Natural killer cell treated with Interleukin-12 subunit alpha and Interleukin-12 subunit beta and Interleukin-15 and Interleukin-18, amount 100 ng/mL, for 72 hours (primary cell): ENCODE data around the gene STK39. TPM values are rescaled to one million over a fixed set of nuclear protein-coding genes. Genes with fewer than 3 reads are reported as not detected.
A peak's percentile ranks its signal among the peaks of the same experiment; 100 is the strongest.

Source experiments
- ATAC-seq, 2 donors: fragments of 150-1000 bp; cut with Tn5 transposase in 1 of 2; sonication (Bioruptor Pico), chemical (Tn5 transposase) in 1 of 2; 2 replicates each; pipeline ENCODE4 v1.10.0; 2021
- DNase-seq: peaks from one replicate; pipeline ENCODE4 v3.0.0; 2022; ENCODE audit warnings: low spot score
- H3K27ac Mint-ChIP-seq, 2 donors: 1 replicate in 1 of 2; 2 replicates in 1 of 2; pipeline ENCODE4 v1.8.0; 2022; ENCODE audit warnings: mixed read lengths in 2 of 2, mild to moderate bottlenecking in 1 of 2, moderate library complexity in 1 of 2
- H3K27me3 Mint-ChIP-seq, 2 donors: 1 replicate in 1 of 2; 2 replicates in 1 of 2; pipeline ENCODE4 v1.8.0; 2022; ENCODE audit warnings: mixed read lengths in 2 of 2
- H3K36me3 Mint-ChIP-seq: one replicate; pipeline ENCODE4 v1.8.0; 2022; ENCODE audit warnings: mixed read lengths
- H3K4me1 Mint-ChIP-seq, 2 donors: 1 replicate in 1 of 2; 2 replicates in 1 of 2; pipeline ENCODE4 v1.8.0; 2022; ENCODE audit warnings: low read depth in 2 of 2, mixed read lengths in 2 of 2, mild to moderate bottlenecking in 1 of 2
- H3K4me3 Mint-ChIP-seq: one replicate; pipeline ENCODE4 v1.8.0; 2022; ENCODE audit warnings: mixed read lengths
- H3K9me3 Mint-ChIP-seq: 2 replicates; pipeline ENCODE4 v1.8.0; 2022; ENCODE audit warnings: mixed read lengths
- total RNA-seq, 2 donors: library from RNA; stranded (reverse); gene quantifications; one replicate each; pipeline ENCODE4 v1.2.3, GENCODE V29; 2022

Gene STK39
- total RNA-seq, 2 donors from 2014 or later = 39.1 to 52.0 TPM

- Mint-ChIP-seq H3K27me3 (no peaks in the 10 kb centered on the region), H3K27ac (no peak overlapping the region), H3K4me3 (no peak overlapping the region), H3K4me1 (peaks cover 16 to 17% of the 10 kb centered on the region in 2 donors), H3K36me3 (peaks cover 16% of the 10 kb centered on the region), H3K9me3 (no peaks in the 10 kb centered on the region)
- DNase-seq = no peak
- ATAC-seq = no peak
Observed at GRCh38 chr2:167960089-167960747, 287.2 kb downstream of the STK39 start.

- ATAC-seq = peak in 1 of 2 donors; percentile 74
- Mint-ChIP-seq H3K4me3 (peak overlapping the region; percentile 21), H3K9me3 (no peaks in the 10 kb centered on the region), H3K4me1 (peaks cover 10 to 12% of the 10 kb centered on the region in 2 donors), H3K27ac (peak overlapping the region; percentile 7 to 54), H3K36me3 (peaks cover 3% of the 10 kb centered on the region), H3K27me3 (no peaks in the 10 kb centered on the region)
- DNase-seq = no peak
Observed at GRCh38 chr2:167957662-167958061, 289.7 kb downstream of the STK39 start.

GRCh38 chr2:167955264-167955906 lies 292.0 kb downstream of the STK39 start:
- ATAC-seq (no peak), DNase-seq (no peak)
- H3K4me3 Mint-ChIP-seq = no peak overlapping the region
- no peaks in the 10 kb centered on the region for H3K9me3 Mint-ChIP-seq
- H3K36me3 Mint-ChIP-seq = no peaks in the 10 kb centered on the region
- H3K27ac Mint-ChIP-seq = no peak overlapping the region
- peaks cover 10% of the 10 kb centered on the region in 2 donors for H3K4me1 Mint-ChIP-seq
- H3K27me3 Mint-ChIP-seq = no peaks in the 10 kb centered on the region

GRCh38 chr2:167954495-167954894 lies 292.9 kb downstream of the STK39 start:
- H3K9me3 Mint-ChIP-seq = no peaks in the 10 kb centered on the region
- peaks cover 10% of the 10 kb centered on the region in 2 donors for H3K4me1 Mint-ChIP-seq
- H3K27me3 Mint-ChIP-seq = no peaks in the 10 kb centered on the region
- no peak for DNase-seq
- H3K4me3 Mint-ChIP-seq = no peak overlapping the region
- no peaks in the 10 kb centered on the region for H3K36me3 Mint-ChIP-seq
- ATAC-seq = no peak
- no peak overlapping the region for H3K27ac Mint-ChIP-seq

GRCh38 chr2:167953776-167954175 lies 293.6 kb downstream of the STK39 start:
- no peak for ATAC-seq
- Mint-ChIP-seq H3K4me3 (no peak overlapping the region), H3K4me1 (peaks cover 9% of the 10 kb centered on the region in 2 donors), H3K27me3 (no peaks in the 10 kb centered on the region), H3K27ac (no peak overlapping the region), H3K9me3 (peaks cover 3% of the 10 kb centered on the region), H3K36me3 (no peaks in the 10 kb centered on the region)
- DNase-seq = no peak

GRCh38 chr2:167950571-167950970 lies 296.8 kb downstream of the STK39 start:
- H3K36me3 Mint-ChIP-seq = no peaks in the 10 kb centered on the region
- no peak overlapping the region for H3K4me3 Mint-ChIP-seq
- DNase-seq (no peak), ATAC-seq (no peak)
- no peaks in the 10 kb centered on the region for H3K27me3 Mint-ChIP-seq
- no peak overlapping the region for H3K27ac Mint-ChIP-seq
- H3K4me1 Mint-ChIP-seq = peaks cover 0 to 3% of the 10 kb centered on the region in 2 donors
- peaks cover 6% of the 10 kb centered on the region for H3K9me3 Mint-ChIP-seq

GRCh38 chr2:167946441-167946841 lies 301.0 kb downstream of the STK39 start:
- Mint-ChIP-seq H3K27ac (no peak overlapping the region), H3K4me1 (peaks cover 0 to 3% of the 10 kb centered on the region in 2 donors), H3K36me3 (no peaks in the 10 kb centered on the region), H3K27me3 (peaks cover 4 to 6% of the 10 kb centered on the region in 2 donors), H3K4me3 (no peak overlapping the region), H3K9me3 (peaks cover 6% of the 10 kb centered on the region)
- DNase-seq = no peak
- no peak for ATAC-seq

- H3K36me3 Mint-ChIP-seq = no peaks in the 10 kb centered on the region
- no peak overlapping the region for H3K27ac Mint-ChIP-seq
- H3K9me3 Mint-ChIP-seq = peaks cover 6% of the 10 kb centered on the region
- ATAC-seq (no peak), DNase-seq (no peak)
- no peak overlapping the region for H3K4me3 Mint-ChIP-seq
- peaks cover 0 to 3% of the 10 kb centered on the region in 2 donors for H3K4me1 Mint-ChIP-seq
- H3K27me3 Mint-ChIP-seq = peaks cover 5 to 10% of the 10 kb centered on the region in 2 donors
Observed at GRCh38 chr2:167945660-167946368, 301.6 kb downstream of the STK39 start.

- H3K4me3 Mint-ChIP-seq = no peak overlapping the region
- peaks cover 5 to 10% of the 10 kb centered on the region in 2 donors for H3K27me3 Mint-ChIP-seq
- no peaks in the 10 kb centered on the region for H3K36me3 Mint-ChIP-seq
- H3K4me1 Mint-ChIP-seq = peaks cover 0 to 3% of the 10 kb centered on the region in 2 donors
- DNase-seq (no peak), ATAC-seq (no peak)
- H3K9me3 Mint-ChIP-seq = peaks cover 6% of the 10 kb centered on the region
- no peak overlapping the region for H3K27ac Mint-ChIP-seq
Observed at GRCh38 chr2:167944825-167945659, 302.4 kb downstream of the STK39 start.

- Mint-ChIP-seq H3K4me3 (no peak overlapping the region), H3K27me3 (peaks cover 14 to 15% of the 10 kb centered on the region in 2 donors), H3K27ac (no peak overlapping the region), H3K4me1 (peaks cover 0 to 7% of the 10 kb centered on the region in 2 donors), H3K9me3 (peaks cover 4% of the 10 kb centered on the region), H3K36me3 (no peaks in the 10 kb centered on the region)
- no peak for ATAC-seq
- no peak for DNase-seq
Observed at GRCh38 chr2:167943897-167944296, 303.5 kb downstream of the STK39 start.

- H3K27ac Mint-ChIP-seq = no peak overlapping the region
Observed at GRCh38 chr2:167943368-167943767, 304.0 kb downstream of the STK39 start.

GRCh38 chr2:167942366-167943081 lies 304.9 kb downstream of the STK39 start:
- Mint-ChIP-seq H3K9me3 (no peaks in the 10 kb centered on the region), H3K27me3 (peaks cover 15 to 19% of the 10 kb centered on the region in 2 donors), H3K4me1 (peaks cover 0 to 7% of the 10 kb centered on the region in 2 donors), H3K27ac (no peak overlapping the region), H3K36me3 (no peaks in the 10 kb centered on the region), H3K4me3 (no peak overlapping the region)
- ATAC-seq = no peak
- no peak for DNase-seq

More at GRCh38 chr2:167943368-167943767, 304.0 kb downstream of the STK39 start:
- Mint-ChIP-seq H3K4me3 (no peak overlapping the region), H3K9me3 (no peaks in the 10 kb centered on the region), H3K27me3 (peaks cover 15 to 19% of the 10 kb centered on the region in 2 donors), H3K4me1 (peaks cover 0 to 7% of the 10 kb centered on the region in 2 donors), H3K36me3 (no peaks in the 10 kb centered on the region)
- ATAC-seq = no peak
- no peak for DNase-seq

- DNase-seq (no peak), ATAC-seq (no peak)
- Mint-ChIP-seq H3K27me3 (peaks cover 15 to 19% of the 10 kb centered on the region in 2 donors), H3K4me3 (no peak overlapping the region), H3K27ac (no peak overlapping the region), H3K36me3 (no peaks in the 10 kb centered on the region), H3K9me3 (no peaks in the 10 kb centered on the region), H3K4me1 (peaks cover 0 to 7% of the 10 kb centered on the region in 2 donors)
Observed at GRCh38 chr2:167941604-167942003, 305.8 kb downstream of the STK39 start.
